Neural cell (in vitro differentiated cells): ENCODE measurements around the gene COG7. TPM values are rescaled to one million over a fixed set of nuclear protein-coding genes. Genes with fewer than 3 reads are reported as not detected.
A peak's percentile ranks its signal among the peaks of the same experiment; 100 is the strongest.

ENCODE experiments used
- H2AFZ ChIP-seq: fragments of 200-600, 300-800 bp; sonication (generic), shearing (Covaris generic); 2 replicates; pipeline ENCODE4 v1.6.0; 2014; ENCODE audit warnings: low read depth, mild to moderate bottlenecking, antibody characterized with exemption, low read length, moderate library complexity
- H3F3A ChIP-seq: fragments of 200-600 bp; shearing (Covaris generic); 2 replicates; pipeline ENCODE4 v1.6.1; 2016; ENCODE audit warnings: mild to moderate bottlenecking, moderate library complexity, mixed read lengths, antibody characterized with exemption, low read length; ENCODE audit not compliant: insufficient read depth, poor library complexity, severe bottlenecking
- H3K27ac ChIP-seq: fragments of 200-600, 300-800 bp; sonication (generic), shearing (Covaris generic); 2 replicates; pipeline ENCODE4 v1.5.1; 2014; ENCODE audit warnings: mild to moderate bottlenecking, low read length, moderate library complexity
- H3K27me3 ChIP-seq: fragments of 300-800, 200-600 bp; sonication (generic), shearing (Covaris generic); 2 replicates; pipeline ENCODE4 v1.6.0; 2014; ENCODE audit warnings: mild to moderate bottlenecking, low read depth, low read length, moderate library complexity; ENCODE audit not compliant: insufficient read depth
- H3K36me3 ChIP-seq: fragments of 300-800, 200-600 bp; sonication (generic), shearing (Covaris generic); 2 replicates; pipeline ENCODE4 v1.5.1; 2014; ENCODE audit warnings: mild to moderate bottlenecking, antibody characterized with exemption, low read length, moderate library complexity; ENCODE audit not compliant: insufficient read depth
- H3K4me2 ChIP-seq: fragments of 300-800, 200-600 bp; sonication (generic), shearing (Covaris generic); 2 replicates; pipeline ENCODE4 v1.6.0; 2014; ENCODE audit warnings: mild to moderate bottlenecking, low read length
- H3K4me3 ChIP-seq: fragments of 300-800, 200-600 bp; sonication (generic), shearing (Covaris generic); 2 replicates; pipeline ENCODE4 v1.5.1; 2014; ENCODE audit warnings: mild to moderate bottlenecking, low read length, moderate library complexity
- H3K79me2 ChIP-seq: fragments of 200-600 bp; shearing (Covaris generic); replicated peaks from 2 replicates; pipeline ENCODE4 v1.6.0; 2014; ENCODE audit warnings: mild to moderate bottlenecking, low read length, moderate library complexity; ENCODE audit not compliant: insufficient read depth
- H3K9ac ChIP-seq: fragments of 300-800, 200-600 bp; sonication (generic), shearing (Covaris generic); 2 replicates; pipeline ENCODE4 v1.6.1; 2016; ENCODE audit warnings: mild to moderate bottlenecking, low read length, mixed read lengths
- H3K9me2 ChIP-seq: fragments of 200-600 bp; shearing (Covaris generic); 2 replicates; pipeline ENCODE4 v1.6.1; 2016; ENCODE audit warnings: mild to moderate bottlenecking, low read length, mixed read lengths; ENCODE audit not compliant: insufficient read depth
- H3K9me3 ChIP-seq: fragments of 200-600, 300-800 bp; sonication (generic), shearing (Covaris generic); 2 replicates; pipeline ENCODE4 v1.6.1; 2016; ENCODE audit warnings: mild to moderate bottlenecking, mixed run types, low read length, moderate library complexity, mixed read lengths
- H4K20me1 ChIP-seq: fragments of 200-600 bp; shearing (Covaris generic); 2 replicates; pipeline ENCODE4 v1.6.1; 2016; ENCODE audit warnings: mild to moderate bottlenecking, mixed run types; ENCODE audit not compliant: insufficient read depth
- EP300 ChIP-seq: fragments of 450-650 bp; conservative IDR thresholded peaks from 2 replicates; pipeline ENCODE4 v1.6.1; 2014; ENCODE audit warnings: antibody characterized with exemption, mild to moderate bottlenecking, moderate library complexity; ENCODE audit not compliant: poor library complexity, severe bottlenecking
- EZH2 ChIP-seq: fragments of 200-600, 300-800 bp; shearing (Covaris generic), sonication (generic); IDR thresholded peaks from 2 replicates; pipeline ENCODE4 v1.6.1; 2014; ENCODE audit warnings: antibody characterized with exemption, low read length, borderline replicate concordance, mild to moderate bottlenecking; ENCODE audit not compliant: insufficient read depth, poor library complexity, severe bottlenecking
- MXI1 ChIP-seq: fragments of 450-650 bp; conservative IDR thresholded peaks from 2 replicates; pipeline ENCODE4 v1.6.1; 2014; ENCODE audit warnings: antibody characterized with exemption, mild to moderate bottlenecking; ENCODE audit not compliant: poor library complexity, severe bottlenecking
- POLR2AphosphoS5 ChIP-seq: IDR thresholded peaks from 2 replicates; pipeline ENCODE4 v1.6.1; 2012
- RAD21 ChIP-seq: fragments of 450-650 bp; conservative IDR thresholded peaks from 2 replicates; pipeline ENCODE4 v1.6.1; 2014; ENCODE audit warnings: antibody characterized with exemption, mild to moderate bottlenecking, moderate library complexity
- SMC3 ChIP-seq: fragments of 450-650 bp; conservative IDR thresholded peaks from 2 replicates; pipeline ENCODE4 v1.6.1; 2014; ENCODE audit warnings: antibody characterized with exemption, mild to moderate bottlenecking, moderate library complexity; ENCODE audit not compliant: poor library complexity
- TAF1 ChIP-seq: IDR thresholded peaks from 2 replicates; pipeline ENCODE4 v1.6.1; 2012; ENCODE audit warnings: low read depth
- polyA minus RNA-seq: library from RNA; depleted of rRNA, polyadenylated mRNA; stranded (reverse); fragments of >200 nt; gene quantifications from 2 replicates; pipeline ENCODE4 v1.2.3, GENCODE V29; 2014
- polyA plus RNA-seq: library from polyadenylated mRNA; depleted of rRNA; stranded (reverse); fragments of >200 nt; gene quantifications from 2 replicates; pipeline ENCODE4 v1.2.3, GENCODE V29; 2014
- TF ChIP-seq, protein P1 (sequence below): IDR thresholded peaks from 2 replicates; pipeline ENCODE4 v1.6.1; 2012; ENCODE audit warnings: borderline replicate concordance
- TF ChIP-seq, protein P2 (sequence below): fragments of 450-650 bp; IDR thresholded peaks from 2 replicates; pipeline ENCODE4 v1.5.1; 2014; ENCODE audit warnings: antibody characterized with exemption, mild to moderate bottlenecking, moderate library complexity; ENCODE audit not compliant: poor library complexity, severe bottlenecking

COG7 gene
- polyA plus RNA-seq (16.1 and 16.2 TPM in 2 replicates), polyA minus RNA-seq (20.1 and 23.9 TPM in 2 replicates)

DNA sequence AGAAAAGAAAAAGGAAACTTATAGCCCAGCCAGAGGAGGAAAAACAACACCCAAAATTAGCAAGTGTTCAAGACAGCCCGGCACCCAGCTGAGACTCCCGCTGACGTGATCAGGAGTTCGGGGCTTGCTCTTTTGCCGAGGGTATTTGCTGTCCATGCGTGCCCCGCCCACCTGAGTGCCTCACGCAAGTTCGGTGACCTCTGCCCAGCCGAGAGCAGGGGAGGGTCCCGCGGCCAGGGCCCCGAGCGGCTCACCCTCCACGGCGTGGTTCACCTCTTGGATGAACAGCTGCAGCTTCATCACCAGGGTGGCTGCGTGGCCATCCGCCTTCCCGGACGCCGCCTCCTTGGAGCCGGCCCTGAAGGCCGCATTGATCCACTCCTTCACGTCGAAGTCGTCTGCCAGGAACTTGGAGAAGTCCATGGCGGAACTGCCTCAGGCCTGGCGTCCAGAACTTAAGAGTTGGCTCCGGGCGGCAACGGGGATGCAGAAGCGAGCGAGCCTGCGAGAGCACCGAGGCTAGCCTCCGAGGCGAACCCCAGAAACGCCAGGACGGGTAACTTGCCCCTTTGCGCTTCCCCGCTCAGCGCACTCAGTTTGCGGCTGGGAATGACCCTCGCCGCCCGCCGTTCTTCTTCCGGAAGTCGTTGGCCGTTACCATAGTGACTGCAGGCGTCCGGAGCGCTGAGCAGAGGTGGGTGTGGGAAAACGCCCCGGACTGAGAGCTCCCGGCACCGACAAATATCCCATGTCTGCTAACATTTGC, at the start of gene COG7:
Gene COG7 (minus strand): TSS at position 618 of the 766 bp plus-strand sequence. CDS start 195 bp downstream, at position 423.
- H2AFZ ChIP-seq = peak within 1 kb of the TSS; percentile 90
- no peaks in the 10 kb centered on the region for H4K20me1 ChIP-seq
- H3K4me3 ChIP-seq = peak within 1 kb of the TSS; percentile 93
- peaks cover 12% of the 10 kb centered on the region for H3K79me2 ChIP-seq
- TF ChIP-seq SMC3 = peak; percentile 23
- TF ChIP-seq EP300 = peak; percentile 31
- TF ChIP-seq MXI1 = peak; percentile 92
- TF ChIP-seq TAF1 = no peak
- no peak for TF ChIP-seq RAD21
- TF ChIP-seq, protein P1, sequence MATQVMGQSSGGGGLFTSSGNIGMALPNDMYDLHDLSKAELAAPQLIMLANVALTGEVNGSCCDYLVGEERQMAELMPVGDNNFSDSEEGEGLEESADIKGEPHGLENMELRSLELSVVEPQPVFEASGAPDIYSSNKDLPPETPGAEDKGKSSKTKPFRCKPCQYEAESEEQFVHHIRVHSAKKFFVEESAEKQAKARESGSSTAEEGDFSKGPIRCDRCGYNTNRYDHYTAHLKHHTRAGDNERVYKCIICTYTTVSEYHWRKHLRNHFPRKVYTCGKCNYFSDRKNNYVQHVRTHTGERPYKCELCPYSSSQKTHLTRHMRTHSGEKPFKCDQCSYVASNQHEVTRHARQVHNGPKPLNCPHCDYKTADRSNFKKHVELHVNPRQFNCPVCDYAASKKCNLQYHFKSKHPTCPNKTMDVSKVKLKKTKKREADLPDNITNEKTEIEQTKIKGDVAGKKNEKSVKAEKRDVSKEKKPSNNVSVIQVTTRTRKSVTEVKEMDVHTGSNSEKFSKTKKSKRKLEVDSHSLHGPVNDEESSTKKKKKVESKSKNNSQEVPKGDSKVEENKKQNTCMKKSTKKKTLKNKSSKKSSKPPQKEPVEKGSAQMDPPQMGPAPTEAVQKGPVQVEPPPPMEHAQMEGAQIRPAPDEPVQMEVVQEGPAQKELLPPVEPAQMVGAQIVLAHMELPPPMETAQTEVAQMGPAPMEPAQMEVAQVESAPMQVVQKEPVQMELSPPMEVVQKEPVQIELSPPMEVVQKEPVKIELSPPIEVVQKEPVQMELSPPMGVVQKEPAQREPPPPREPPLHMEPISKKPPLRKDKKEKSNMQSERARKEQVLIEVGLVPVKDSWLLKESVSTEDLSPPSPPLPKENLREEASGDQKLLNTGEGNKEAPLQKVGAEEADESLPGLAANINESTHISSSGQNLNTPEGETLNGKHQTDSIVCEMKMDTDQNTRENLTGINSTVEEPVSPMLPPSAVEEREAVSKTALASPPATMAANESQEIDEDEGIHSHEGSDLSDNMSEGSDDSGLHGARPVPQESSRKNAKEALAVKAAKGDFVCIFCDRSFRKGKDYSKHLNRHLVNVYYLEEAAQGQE = no peak
- TF ChIP-seq, protein P2, sequence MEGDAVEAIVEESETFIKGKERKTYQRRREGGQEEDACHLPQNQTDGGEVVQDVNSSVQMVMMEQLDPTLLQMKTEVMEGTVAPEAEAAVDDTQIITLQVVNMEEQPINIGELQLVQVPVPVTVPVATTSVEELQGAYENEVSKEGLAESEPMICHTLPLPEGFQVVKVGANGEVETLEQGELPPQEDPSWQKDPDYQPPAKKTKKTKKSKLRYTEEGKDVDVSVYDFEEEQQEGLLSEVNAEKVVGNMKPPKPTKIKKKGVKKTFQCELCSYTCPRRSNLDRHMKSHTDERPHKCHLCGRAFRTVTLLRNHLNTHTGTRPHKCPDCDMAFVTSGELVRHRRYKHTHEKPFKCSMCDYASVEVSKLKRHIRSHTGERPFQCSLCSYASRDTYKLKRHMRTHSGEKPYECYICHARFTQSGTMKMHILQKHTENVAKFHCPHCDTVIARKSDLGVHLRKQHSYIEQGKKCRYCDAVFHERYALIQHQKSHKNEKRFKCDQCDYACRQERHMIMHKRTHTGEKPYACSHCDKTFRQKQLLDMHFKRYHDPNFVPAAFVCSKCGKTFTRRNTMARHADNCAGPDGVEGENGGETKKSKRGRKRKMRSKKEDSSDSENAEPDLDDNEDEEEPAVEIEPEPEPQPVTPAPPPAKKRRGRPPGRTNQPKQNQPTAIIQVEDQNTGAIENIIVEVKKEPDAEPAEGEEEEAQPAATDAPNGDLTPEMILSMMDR = no peak
- TF ChIP-seq EZH2 = no peak
- TF ChIP-seq POLR2AphosphoS5 = peak; percentile 71
- peak within 1 kb of the TSS; percentile 59 for H3K27ac ChIP-seq
- no peaks in the 10 kb centered on the region for H3K9me2 ChIP-seq
- H3K27me3 ChIP-seq = no peaks in the 10 kb centered on the region
- no peaks in the 10 kb centered on the region for H3K36me3 ChIP-seq
- H3K9me3 ChIP-seq = no peaks in the 10 kb centered on the region
- peak within 1 kb of the TSS; percentile 78 for H3K4me2 ChIP-seq
- H3K9ac ChIP-seq = peak within 1 kb of the TSS; percentile 72
- peaks cover 5% of the 10 kb centered on the region for H3F3A ChIP-seq

DNA sequence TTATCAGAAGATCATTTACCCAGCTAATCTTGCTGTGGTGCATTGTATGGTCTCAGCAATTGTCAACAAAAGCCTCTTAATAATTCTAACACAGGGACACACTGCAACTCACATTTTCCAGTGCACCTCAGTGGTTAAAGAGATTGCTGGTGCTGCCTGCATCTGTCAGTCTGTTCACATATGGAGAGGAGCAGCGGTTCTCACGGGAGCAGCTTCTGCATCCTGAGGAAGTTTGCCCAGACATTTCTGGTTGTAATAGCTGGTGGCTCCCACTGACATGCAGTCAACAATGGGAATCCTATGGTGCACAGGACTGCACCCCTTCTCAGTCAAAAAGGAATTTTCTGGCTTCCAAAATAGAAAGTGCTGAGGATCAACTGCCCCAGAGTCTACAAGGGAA, 49.5 kb upstream of the COG7 start:
- Histone ChIP-seq H3K36me3 (no peaks in the 10 kb centered on the region), H3K4me2 (no peak overlapping the region), H3F3A (no peaks in the 10 kb centered on the region), H3K9ac (no peak overlapping the region), H3K79me2 (peaks cover 45% of the 10 kb centered on the region), H3K9me3 (no peaks in the 10 kb centered on the region), H3K27ac (no peak overlapping the region), H2AFZ (no peak overlapping the region), H4K20me1 (no peaks in the 10 kb centered on the region), H3K9me2 (no peaks in the 10 kb centered on the region), H3K4me3 (no peak overlapping the region), H3K27me3 (no peaks in the 10 kb centered on the region)
- TF ChIP-seq SMC3 = no peak
- no peak for TF ChIP-seq EP300
- TF ChIP-seq, protein P1 = no peak
- no peak for TF ChIP-seq EZH2
- no peak for TF ChIP-seq MXI1
- TF ChIP-seq TAF1 = no peak
- TF ChIP-seq POLR2AphosphoS5 = no peak
- TF ChIP-seq, protein P2 = no peak
- TF ChIP-seq RAD21 = no peak
